H1 (cell line): ENCODE data around the gene LAMC1. TPM values are rescaled to one million over a fixed set of nuclear protein-coding genes. Genes with fewer than 3 reads are reported as not detected.

Source experiments
- CTCF ChIA-PET: fragments of 300-600 bp; sonication (Branson Sonifier 250); formaldehyde crosslinking; loops from one replicate; lab custom pipeline; 2021; ENCODE audit not compliant: partially characterized antibody; lab: Charles Lee
- POLR2A ChIA-PET: fragments of 300-600 bp; sonication (Branson Sonifier 250); formaldehyde crosslinking; loops from one replicate; lab custom pipeline; 2021; ENCODE audit warnings: inconsistent platforms; ENCODE audit not compliant: partially characterized antibody; lab: Charles Lee
- DNase-seq, 2 experiments: peaks; one replicate each; pipeline versions ENCODE4 v3.0.0 to v3.0.0-alpha.2; 2010 to 2022; ENCODE audit warnings: low spot score in 2 of 2, low read depth in 1 of 2, mixed read lengths in 1 of 2
- FAIRE-seq: peaks from 2 replicates; lab custom pipeline; 2011; peaks lifted over from hg19 to GRCh38; lab: Jason Lieb, UNC
- H2AFZ ChIP-seq: 2 replicates; pipeline ENCODE4 v1.8.1; 2012; ENCODE audit warnings: low read length, inconsistent platforms
- H2AK5ac ChIP-seq: 2 replicates; pipeline ENCODE4 v1.6.1; 2013; ENCODE audit warnings: low read depth, low read length
- H2BK120ac ChIP-seq: replicated peaks from 2 replicates; pipeline ENCODE3; 2013; ENCODE audit warnings: low read depth, low read length, inconsistent platforms
- H2BK12ac ChIP-seq: 2 replicates; pipeline ENCODE4 v1.6.1; 2013; ENCODE audit warnings: low read depth, low read length
- H2BK15ac ChIP-seq: 2 replicates; pipeline ENCODE4 v1.6.1; 2013; ENCODE audit warnings: low read length
- H2BK20ac ChIP-seq: 2 replicates; pipeline ENCODE4 v1.6.1; 2013; ENCODE audit warnings: low read length
- H2BK5ac ChIP-seq: 2 replicates; pipeline ENCODE4 v1.6.1; 2013; ENCODE audit warnings: low read depth, low read length
- H3K14ac ChIP-seq: 2 replicates; pipeline ENCODE4 v1.6.1; 2013; ENCODE audit warnings: inconsistent platforms; ENCODE audit not compliant: insufficient read length
- H3K18ac ChIP-seq: 2 replicates; pipeline ENCODE4 v1.6.1; 2013; ENCODE audit warnings: low read length; ENCODE audit errors: extremely low read depth
- H3K23ac ChIP-seq: 2 replicates; pipeline ENCODE4 v1.6.1; 2013; ENCODE audit warnings: inconsistent platforms; ENCODE audit not compliant: insufficient read length
- H3K23me2 ChIP-seq: 2 replicates; pipeline ENCODE4 v1.6.1; 2013; ENCODE audit warnings: low read depth, low read length
- H3K27ac ChIP-seq: 2 replicates; pipeline ENCODE4 v1.6.1; 2011; ENCODE audit warnings: low read depth, low read length, inconsistent platforms
- H3K27me3 ChIP-seq, 4 experiments: replicated peaks in 1 of 4; 1 replicate in 1 of 4; 2 replicates in 3 of 4; pipeline versions ENCODE4 v1.6.1 to v1.8.1; 2011 to 2013; ENCODE audit warnings: low read length in 3 of 4, mild to moderate bottlenecking in 3 of 4, inconsistent platforms in 2 of 4, mixed read lengths in 2 of 4, moderate library complexity in 1 of 4; ENCODE audit not compliant: control insufficient read depth in 3 of 4, insufficient read depth in 3 of 4; ENCODE audit errors: extremely low read depth in 1 of 4
- H3K36me3 ChIP-seq, 4 experiments: 2 replicates each; pipeline versions ENCODE4 v1.6.1 to v1.8.1; 2011 to 2013; ENCODE audit warnings: mild to moderate bottlenecking in 4 of 4, low read length in 3 of 4, moderate library complexity in 2 of 4, control low read depth in 1 of 4, inconsistent platforms in 1 of 4; ENCODE audit not compliant: insufficient read depth in 4 of 4, control insufficient read depth in 2 of 4
- H3K4ac ChIP-seq: replicated peaks from 2 replicates; pipeline ENCODE3; 2013; ENCODE audit warnings: low read length, low read depth, mixed read lengths, inconsistent platforms; ENCODE audit not compliant: insufficient read length
- H3K4me1 ChIP-seq, 4 experiments: replicated peaks in 1 of 4; 1 replicate in 1 of 4; 2 replicates in 3 of 4; pipeline versions ENCODE4 v1.6.1 to v1.8.1; 2011 to 2013; ENCODE audit warnings: low read length in 3 of 4, inconsistent platforms in 2 of 4, mixed read lengths in 1 of 4; ENCODE audit not compliant: insufficient read depth in 4 of 4, control insufficient read depth in 3 of 4
- H3K4me2 ChIP-seq, 2 experiments: 2 replicates each; pipeline versions ENCODE4 v1.6.1 to v1.8.1; 2011 to 2013; ENCODE audit warnings: low read depth in 2 of 2, low read length in 2 of 2, control low read depth in 1 of 2, inconsistent platforms in 1 of 2, mild to moderate bottlenecking in 1 of 2; ENCODE audit not compliant: insufficient read depth in 1 of 2
- H3K4me3 ChIP-seq, 4 experiments: fragments of 200-600, 300-600 bp in 1 of 4; sonication (generic), shearing (Covaris generic), sonication (Bioruptor Twin) in 1 of 4; 2 replicates each; pipeline versions ENCODE4 v1.5.1 to v1.8.1; 2011 to 2016; ENCODE audit warnings: low read length in 4 of 4, low read depth in 3 of 4, control low read depth in 2 of 4, inconsistent platforms in 2 of 4, mild to moderate bottlenecking in 2 of 4, mixed read lengths in 1 of 4, moderate library complexity in 1 of 4; ENCODE audit not compliant: insufficient read depth in 2 of 4; ENCODE audit errors: extremely low read depth in 1 of 4
- H3K56ac ChIP-seq: replicated peaks from 2 replicates; pipeline ENCODE3; 2013; ENCODE audit warnings: low read depth, mild to moderate bottlenecking, mixed read lengths, low read length, inconsistent platforms; ENCODE audit not compliant: insufficient read length
- H3K79me1 ChIP-seq: 2 replicates; pipeline ENCODE4 v1.6.1; 2013; ENCODE audit warnings: low read depth, low read length, control low read depth
- H3K79me2 ChIP-seq, 2 experiments: 2 replicates each; pipeline versions ENCODE4 v1.6.1 to v1.8.1; 2012 to 2013; ENCODE audit warnings: low read length in 2 of 2, mild to moderate bottlenecking in 2 of 2, inconsistent platforms in 1 of 2; ENCODE audit not compliant: insufficient read depth in 2 of 2, control insufficient read depth in 1 of 2
- H3K9ac ChIP-seq, 4 experiments: replicated peaks in 1 of 4; 1 replicate in 1 of 4; 2 replicates in 3 of 4; pipeline versions ENCODE4 v1.6.1 to v1.8.1; 2011 to 2013; ENCODE audit warnings: low read depth in 3 of 4, low read length in 3 of 4, control low read depth in 2 of 4, mild to moderate bottlenecking in 2 of 4, moderate library complexity in 2 of 4, inconsistent platforms in 1 of 4; ENCODE audit errors: extremely low read depth in 1 of 4
- H3K9me3 ChIP-seq, 2 experiments: 2 replicates each; pipeline versions ENCODE4 v1.6.1 to v1.8.1; 2012 to 2013; ENCODE audit warnings: mild to moderate bottlenecking in 2 of 2, moderate library complexity in 2 of 2, control low read depth in 1 of 2, inconsistent platforms in 1 of 2, low read depth in 1 of 2, low read length in 1 of 2, mixed read lengths in 1 of 2; ENCODE audit not compliant: insufficient read depth in 2 of 2
- H4K20me1 ChIP-seq, 2 experiments: replicated peaks in 1 of 2; 2 replicates each; pipeline versions ENCODE3 to v1.8.1; 2011 to 2013; ENCODE audit warnings: inconsistent platforms in 2 of 2, low read length in 2 of 2, mild to moderate bottlenecking in 1 of 2; ENCODE audit not compliant: insufficient read depth in 2 of 2, control insufficient read depth in 1 of 2
- H4K5ac ChIP-seq: 2 replicates; pipeline ENCODE4 v1.6.1; 2013; ENCODE audit warnings: low read length, low read depth, mixed read lengths, inconsistent platforms; ENCODE audit not compliant: insufficient read length
- H4K8ac ChIP-seq: 2 replicates; pipeline ENCODE4 v1.8.0; 2013; ENCODE audit warnings: mild to moderate bottlenecking, moderate library complexity, low read length, inconsistent platforms; ENCODE audit not compliant: insufficient read depth; ENCODE audit errors: extremely low read depth
- H4K91ac ChIP-seq: replicated peaks from 2 replicates; pipeline ENCODE3; 2013; ENCODE audit warnings: low read length, mixed read lengths, inconsistent platforms; ENCODE audit not compliant: insufficient read length
- EGR1 ChIP-seq: IDR thresholded peaks from 2 replicates; pipeline ENCODE4 v1.6.1; 2011; ENCODE audit warnings: low read depth, low read length, borderline replicate concordance
- GABPA ChIP-seq: IDR thresholded peaks from 2 replicates; pipeline ENCODE4 v1.6.1; 2011; ENCODE audit warnings: mild to moderate bottlenecking, low read length, moderate library complexity, borderline replicate concordance; ENCODE audit not compliant: insufficient read depth
- POU5F1 ChIP-seq: IDR thresholded peaks from 2 replicates; pipeline ENCODE4 v1.6.1; 2011; ENCODE audit warnings: low read depth, mild to moderate bottlenecking, low read length, moderate library complexity
- WGBS, 2 experiments: shearing (Covaris generic) in 1 of 2; methylation state at CpG; one replicate each; pipeline versions ENCODE4 v1.1.6 to v1.1.7; 2013 to 2015; ENCODE audit warnings: low lambda C conversion rate in 2 of 2, mixed read lengths in 2 of 2, inconsistent platforms in 1 of 2, low coverage in 1 of 2, missing lambda C conversion rate in 1 of 2; ENCODE audit not compliant: insufficient replicate concordance in 2 of 2, insufficient coverage in 1 of 2, insufficient read length in 1 of 2; ENCODE audit errors: extremely low coverage in 1 of 2, missing lambda C conversion rate in 1 of 2; 5-methylcytosine and 5-hydroxymethylcytosine counted together
- polyA plus RNA-seq, 7 experiments: library from polyadenylated mRNA; depleted of rRNA in 3 of 7; stranded (reverse) in 5 of 7; unstranded in 2 of 7; fragments of >200 nt in 5 of 7; fragments of 200-250 nt in 2 of 7; gene quantifications; 1 replicate in 5 of 7; 2 replicates in 1 of 7; 4 replicates in 1 of 7; pipeline versions ENCODE4 v1.2.1 to v1.2.3, GENCODE V29; 2011 to 2013; ENCODE audit warnings: missing spikeins in 2 of 7, mixed read lengths in 2 of 7
- total RNA-seq: library from RNA; stranded (reverse); fragmentation: NEBNext Ultra II Directional; extraction: Animal tissue kit (Norgen Biotek cat#: 25700); gene quantifications from 2 replicates; pipeline ENCODE4 v1.2.1, GENCODE V29; 2021

The LAMC1 gene
- total and polyA plus RNA-seq, 2 of the 8 experiments (the other 6 are each of a cell fraction or from before 2014, with no cell fraction given) = 47.6 to 90.3 TPM

DNA sequence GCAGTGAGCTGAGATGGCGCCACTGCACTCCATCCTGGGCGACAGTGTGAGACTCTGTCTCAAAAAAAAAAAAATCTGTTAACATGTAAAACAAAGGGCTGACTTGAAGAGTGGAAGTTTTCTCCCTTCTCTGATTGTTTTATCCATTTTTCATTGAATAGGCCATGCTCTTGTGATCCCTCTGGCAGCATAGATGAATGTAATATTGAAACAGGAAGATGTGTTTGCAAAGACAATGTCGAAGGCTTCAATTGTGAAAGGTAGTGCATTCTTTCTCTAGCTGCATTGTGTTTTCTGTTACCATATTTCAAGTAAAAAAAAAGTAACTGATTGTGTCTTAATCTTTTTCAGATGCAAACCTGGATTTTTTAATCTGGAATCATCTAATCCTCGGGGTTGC lies 93.2 kb downstream of the LAMC1 start:
- FAIRE-seq (no peak), DNase-seq (no peak)
- Histone ChIP-seq H4K91ac (no peak overlapping the region), H3K18ac (no peak overlapping the region), H4K8ac (no peak overlapping the region), H2AFZ (no peak overlapping the region), H3K27ac (no peak overlapping the region), H3K4me1 (no peaks in the 10 kb centered on the region), H3K56ac (no peak overlapping the region), H3K9me3 (no peaks in the 10 kb centered on the region), H2AK5ac (no peak overlapping the region), H3K4ac (no peak overlapping the region), H3K4me3 (no peak overlapping the region), H2BK120ac (no peak overlapping the region), H3K9ac (no peak overlapping the region), H3K23ac (no peak overlapping the region), H3K4me2 (no peak overlapping the region), H3K79me2 (no peaks in the 10 kb centered on the region), H3K14ac (no peak overlapping the region), H2BK5ac (no peak overlapping the region), H3K36me3 (peaks cover 5 to 16% (median 12%) of the 10 kb centered on the region in 4 experiments; a peak in 7 of 8 replicates), H4K20me1 (no peaks in the 10 kb centered on the region), H3K79me1 (no peaks in the 10 kb centered on the region), H2BK15ac (no peak overlapping the region), H3K23me2 (no peaks in the 10 kb centered on the region), H2BK20ac (no peak overlapping the region), H2BK12ac (no peak overlapping the region), H3K27me3 (no peaks in the 10 kb centered on the region), H4K5ac (no peak overlapping the region)
- WGBS, 2 experiments = 92% methylated on average over 4 of the region's 4 CpGs; no CpG with 5 or more reads in 1 of the 2 experiments
- POLR2A ChIA-PET = no interaction called here
- CTCF ChIA-PET = interaction anchor here (1.6 kb wide), 1 partner anchor 13 kb away, joined by 4 read pairs; no protein-coding TSS in a partner anchor
- TF ChIP-seq POU5F1 = no peak
- no peak for TF ChIP-seq EGR1
- TF ChIP-seq GABPA = no peak
